Vagina (tissue), 2 donors: ENCODE results near the gene TIAM2. TPM values are rescaled to one million over a fixed set of nuclear protein-coding genes. Genes with fewer than 3 reads are reported as not detected.

Source experiments
- DNase-seq, 2 donors: peaks; one replicate each; pipeline ENCODE4 v3.0.0-alpha.2; 2017; ENCODE audit errors: extremely low spot score in 2 of 2
- H3K27ac ChIP-seq: fragments of 200-600 bp; sonication (generic); one replicate; pipeline ENCODE4 v1.5.1; 2019
- H3K27me3 ChIP-seq: fragments of 200-600 bp; sonication (generic); one replicate; pipeline ENCODE4 v1.5.1; 2019
- H3K36me3 ChIP-seq, 2 donors: fragments of 200-600 bp; sonication (generic); one replicate each; pipeline ENCODE4 v1.5.1; 2017 to 2019
- H3K4me1 ChIP-seq: fragments of 200-600 bp; sonication (generic); one replicate; pipeline ENCODE4 v1.5.1; 2019
- H3K4me3 ChIP-seq, 2 donors: fragments of 200-600 bp; sonication (generic); 1 replicate in 1 of 2; 2 replicates in 1 of 2; pipeline ENCODE4 v1.5.1; 2016 to 2019
- H3K9me3 ChIP-seq: fragments of 200-600 bp; sonication (generic); one replicate; pipeline ENCODE4 v1.5.1; 2019
- CTCF ChIP-seq, 3 experiments: fragments of 450-650 bp in 2 of 3; fragments of 200-600 bp in 1 of 3; sonication (generic) in 1 of 3; IDR thresholded peaks; one replicate each; pipeline ENCODE4 v1.5.1; 2017 to 2019; ENCODE audit warnings: antibody characterized with exemption in 3 of 3, mild to moderate bottlenecking in 2 of 3, moderate library complexity in 2 of 3
- POLR2A ChIP-seq, 2 donors: fragments of 450-650 bp; IDR thresholded peaks; one replicate each; pipeline ENCODE4 v1.6.1; 2017; ENCODE audit warnings: antibody characterized with exemption in 2 of 2, mild to moderate bottlenecking in 2 of 2, moderate library complexity in 2 of 2
- POLR2AphosphoS5 ChIP-seq, 2 donors: sonication (generic); formaldehyde crosslinking; IDR thresholded peaks; one replicate each; pipeline ENCODE4 v1.9.0; 2017; ENCODE audit warnings: antibody characterized with exemption in 2 of 2, mild to moderate bottlenecking in 2 of 2, low read depth in 1 of 2; ENCODE audit not compliant: insufficient read depth in 1 of 2
- intact Hi-C: fragments of 100-400 bp; cut with DNase I; formaldehyde crosslinking; loops from one replicate; pipeline ENCODE4 v1.15.1; 2023
- total RNA-seq: library from RNA; depleted of rRNA; stranded (reverse); fragments of >200 nt; gene quantifications from one replicate; pipeline ENCODE4 v1.2.3, GENCODE V29; 2016

TIAM2 gene
- total RNA-seq, 1 donor from 2014 or later = 11.5 TPM

GRCh38 chr6:155147958-155148663 lies 153.0 kb downstream of the TIAM2 start:
- no peak for DNase-seq
- no peaks in the 10 kb centered on the region for H3K9me3 ChIP-seq
- H3K36me3 ChIP-seq = no peaks in the 10 kb centered on the region
- H3K27ac ChIP-seq = no peak overlapping the region
- intact Hi-C loops = no loop called here
- H3K27me3 ChIP-seq = no peaks in the 10 kb centered on the region
- peaks cover 11% of the 10 kb centered on the region for H3K4me1 ChIP-seq
- H3K4me3 ChIP-seq = no peak overlapping the region
- no peak for TF ChIP-seq POLR2A (IDR thresholded peaks at IDR 0.05)

- H3K27ac ChIP-seq = no peak overlapping the region
- no peaks in the 10 kb centered on the region for H3K27me3 ChIP-seq
- H3K4me1 ChIP-seq = peaks cover 7% of the 10 kb centered on the region
- no peak for TF ChIP-seq POLR2A (IDR thresholded peaks at IDR 0.05)
- no peak for TF ChIP-seq CTCF (IDR thresholded peaks at IDR 0.05)
- no peak for TF ChIP-seq POLR2AphosphoS5 (IDR thresholded peaks at IDR 0.05; ENCODE audit: insufficient read depth in 1 of 2, low read depth in 1 of 2)
- no peaks in the 10 kb centered on the region for H3K36me3 ChIP-seq
- no peak for DNase-seq
- no peak overlapping the region for H3K4me3 ChIP-seq
- H3K9me3 ChIP-seq = no peaks in the 10 kb centered on the region
- intact Hi-C loops = loop anchor here (5.0 kb wide), 1 partner anchor 1879 kb away; no protein-coding TSS in a partner anchor
Observed at GRCh38 chr6:155150967-155151671, 156.0 kb downstream of the TIAM2 start.

- no peaks in the 10 kb centered on the region for H3K36me3 ChIP-seq
- DNase-seq = no peak
- no peak overlapping the region for H3K4me3 ChIP-seq
- H3K4me1 ChIP-seq = peaks cover 7% of the 10 kb centered on the region
- H3K9me3 ChIP-seq = no peaks in the 10 kb centered on the region
- TF ChIP-seq POLR2AphosphoS5 (IDR thresholded peaks at IDR 0.05; ENCODE audit: insufficient read depth in 1 of 2, low read depth in 1 of 2) (no peak), CTCF (IDR thresholded peaks at IDR 0.05) (no peak), POLR2A (IDR thresholded peaks at IDR 0.05) (no peak)
- no peaks in the 10 kb centered on the region for H3K27me3 ChIP-seq
- H3K27ac ChIP-seq = no peak overlapping the region
- intact Hi-C loops = loop anchor here (5.0 kb wide), 1 partner anchor 1880 kb away; no protein-coding TSS in a partner anchor
Observed at GRCh38 chr6:155152211-155153076, 157.3 kb downstream of the TIAM2 start.

GRCh38 chr6:155154158-155154830 lies 159.2 kb downstream of the TIAM2 start:
- H3K27me3 ChIP-seq = no peaks in the 10 kb centered on the region
- intact Hi-C loops = loop anchor here (5.0 kb wide), 1 partner anchor 1882 kb away; no protein-coding TSS in a partner anchor
- H3K4me3 ChIP-seq = no peak overlapping the region
- no peaks in the 10 kb centered on the region for H3K9me3 ChIP-seq
- DNase-seq = no peak
- H3K4me1 ChIP-seq = peaks cover 7% of the 10 kb centered on the region
- TF ChIP-seq POLR2AphosphoS5 (IDR thresholded peaks at IDR 0.05; ENCODE audit: insufficient read depth in 1 of 2, low read depth in 1 of 2) (no peak), POLR2A (IDR thresholded peaks at IDR 0.05) (no peak), CTCF (IDR thresholded peaks at IDR 0.05) (no peak)
- H3K36me3 ChIP-seq = no peaks in the 10 kb centered on the region
- no peak overlapping the region for H3K27ac ChIP-seq
